Chondrocyte (in vitro differentiated cells): ENCODE results near the gene OR2L5. TPM values are rescaled to one million over a fixed set of nuclear protein-coding genes. Genes with fewer than 3 reads are reported as not detected.

Source experiments
- DNase-seq: peaks from one replicate; pipeline ENCODE4 v3.0.0; 2021; ENCODE audit warnings: mixed read lengths, low spot score
- H3K27ac Mint-ChIP-seq: one replicate; pipeline ENCODE4 v1.8.0; 2021; ENCODE audit warnings: mild to moderate bottlenecking, moderate library complexity, mixed read lengths; ENCODE audit not compliant: unreplicated experiment
- H3K27me3 Mint-ChIP-seq: 2 replicates; pipeline ENCODE4 v1.8.0; 2021; ENCODE audit warnings: low read depth, mixed read lengths
- H3K36me3 Mint-ChIP-seq: 2 replicates; pipeline ENCODE4 v1.8.0; 2021; ENCODE audit warnings: low read depth, mixed read lengths
- H3K4me1 Mint-ChIP-seq: 2 replicates; pipeline ENCODE4 v1.8.0; 2021; ENCODE audit warnings: low read depth, mild to moderate bottlenecking, mixed read lengths
- H3K4me3 Mint-ChIP-seq: one replicate; pipeline ENCODE4 v1.8.0; 2021; ENCODE audit warnings: mild to moderate bottlenecking, moderate library complexity, mixed read lengths; ENCODE audit not compliant: unreplicated experiment
- H3K9me3 Mint-ChIP-seq: 2 replicates; pipeline ENCODE4 v1.8.0; 2021; ENCODE audit warnings: low read depth, mixed read lengths
- total RNA-seq: library from RNA; stranded (reverse); gene quantifications from 3 replicates; pipeline ENCODE4 v1.2.1, GENCODE V29; 2021
- TF ChIP-seq, protein P1 (sequence below): fragments of 200-600 bp; sonication (generic); IDR thresholded peaks from 2 replicates; pipeline ENCODE4 v1.5.0; 2021; ENCODE audit warnings: antibody characterized with exemption, mild to moderate bottlenecking, moderate library complexity

Gene OR2L5
- total RNA-seq, 1 donor from 2014 or later = not detected

DNA sequence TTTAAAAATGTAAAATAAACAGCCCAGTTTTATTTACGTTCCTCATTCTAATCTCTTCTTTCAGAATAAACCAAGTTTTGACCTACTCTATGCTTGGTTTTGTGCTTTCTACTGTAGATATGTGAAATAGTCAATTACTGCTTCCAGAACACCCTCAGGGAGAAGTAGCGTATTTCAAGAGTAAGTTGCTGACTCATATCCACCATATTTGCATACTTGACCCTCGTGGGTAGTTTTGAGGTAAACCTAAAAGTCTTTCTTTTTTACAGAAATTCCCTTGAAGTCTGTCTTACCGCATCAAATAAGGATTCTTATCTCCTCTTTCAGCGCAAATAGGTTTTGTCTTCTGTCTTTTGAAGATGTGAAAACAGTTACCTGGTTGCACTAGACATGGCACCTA, 31.7 kb downstream of the OR2L5 start:
- no peaks in the 10 kb centered on the region for H3K27me3 Mint-ChIP-seq
- H3K9me3 Mint-ChIP-seq = peaks cover 42% of the 10 kb centered on the region
- TF ChIP-seq, protein P1, sequence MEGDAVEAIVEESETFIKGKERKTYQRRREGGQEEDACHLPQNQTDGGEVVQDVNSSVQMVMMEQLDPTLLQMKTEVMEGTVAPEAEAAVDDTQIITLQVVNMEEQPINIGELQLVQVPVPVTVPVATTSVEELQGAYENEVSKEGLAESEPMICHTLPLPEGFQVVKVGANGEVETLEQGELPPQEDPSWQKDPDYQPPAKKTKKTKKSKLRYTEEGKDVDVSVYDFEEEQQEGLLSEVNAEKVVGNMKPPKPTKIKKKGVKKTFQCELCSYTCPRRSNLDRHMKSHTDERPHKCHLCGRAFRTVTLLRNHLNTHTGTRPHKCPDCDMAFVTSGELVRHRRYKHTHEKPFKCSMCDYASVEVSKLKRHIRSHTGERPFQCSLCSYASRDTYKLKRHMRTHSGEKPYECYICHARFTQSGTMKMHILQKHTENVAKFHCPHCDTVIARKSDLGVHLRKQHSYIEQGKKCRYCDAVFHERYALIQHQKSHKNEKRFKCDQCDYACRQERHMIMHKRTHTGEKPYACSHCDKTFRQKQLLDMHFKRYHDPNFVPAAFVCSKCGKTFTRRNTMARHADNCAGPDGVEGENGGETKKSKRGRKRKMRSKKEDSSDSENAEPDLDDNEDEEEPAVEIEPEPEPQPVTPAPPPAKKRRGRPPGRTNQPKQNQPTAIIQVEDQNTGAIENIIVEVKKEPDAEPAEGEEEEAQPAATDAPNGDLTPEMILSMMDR = no peak
- no peak for DNase-seq
- no peak overlapping the region for H3K27ac Mint-ChIP-seq
- H3K4me1 Mint-ChIP-seq = no peaks in the 10 kb centered on the region
- H3K4me3 Mint-ChIP-seq = no peak overlapping the region
- H3K36me3 Mint-ChIP-seq = no peaks in the 10 kb centered on the region

DNA sequence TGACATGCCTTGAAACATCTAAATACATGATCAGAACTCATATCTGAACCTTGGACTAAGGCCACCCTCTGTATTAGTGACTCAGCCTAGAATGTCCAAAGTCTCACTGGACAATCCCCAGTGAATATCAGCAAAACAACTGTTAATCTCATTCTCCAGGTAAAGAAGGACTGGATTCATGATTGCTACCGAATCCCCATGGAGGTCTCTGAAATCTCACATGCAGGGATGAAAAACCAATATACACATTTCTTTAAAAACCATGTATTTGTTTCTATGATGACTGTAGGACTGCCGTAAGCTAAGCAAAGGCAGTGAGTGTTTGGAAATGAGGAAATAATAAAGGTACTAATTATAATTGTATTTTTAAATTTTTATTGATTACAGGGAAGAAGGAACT, 33.1 kb downstream of the OR2L5 start, which contains the start of gene OR2L3:
Gene OR2L3, plus strand, starts transcription at position 301 of the 400 bp plus-strand sequence. CDS start 13,846 bp downstream, outside the sequence.
- Mint-ChIP-seq H3K4me3 (no peak within 1 kb of the TSS), H3K27ac (no peak within 1 kb of the TSS), H3K27me3 (no peaks in the 10 kb centered on the region), H3K9me3 (peaks cover 39% of the 10 kb centered on the region), H3K36me3 (no peaks in the 10 kb centered on the region), H3K4me1 (no peaks in the 10 kb centered on the region)
- DNase-seq = no peak
- TF ChIP-seq, protein P1 = no peak

DNA sequence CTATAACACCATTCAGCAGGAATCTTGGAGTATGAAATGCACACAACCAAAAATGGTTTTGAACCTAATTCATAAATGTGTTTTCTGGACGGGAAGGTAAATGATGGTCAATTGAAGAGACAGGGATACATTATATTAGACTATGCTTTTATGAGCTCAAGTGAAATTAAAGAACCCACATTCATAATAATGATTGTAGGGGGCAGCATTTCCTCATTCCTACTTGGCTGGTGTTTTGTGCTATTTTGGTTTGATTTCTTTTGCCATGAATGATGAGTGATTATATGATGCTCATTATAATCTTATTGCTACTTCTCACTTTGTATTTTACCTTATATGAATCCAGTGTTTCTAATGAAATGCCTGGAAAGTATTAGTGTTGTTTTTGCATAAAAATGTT, 33.5 kb downstream of the OR2L5 start:
- H3K4me3 Mint-ChIP-seq = no peak overlapping the region
- no peaks in the 10 kb centered on the region for H3K36me3 Mint-ChIP-seq
- H3K27ac Mint-ChIP-seq = no peak overlapping the region
- no peak for DNase-seq
- no peaks in the 10 kb centered on the region for H3K4me1 Mint-ChIP-seq
- TF ChIP-seq, protein P1 = no peak
- no peaks in the 10 kb centered on the region for H3K27me3 Mint-ChIP-seq
- H3K9me3 Mint-ChIP-seq = peaks cover 39% of the 10 kb centered on the region

DNA sequence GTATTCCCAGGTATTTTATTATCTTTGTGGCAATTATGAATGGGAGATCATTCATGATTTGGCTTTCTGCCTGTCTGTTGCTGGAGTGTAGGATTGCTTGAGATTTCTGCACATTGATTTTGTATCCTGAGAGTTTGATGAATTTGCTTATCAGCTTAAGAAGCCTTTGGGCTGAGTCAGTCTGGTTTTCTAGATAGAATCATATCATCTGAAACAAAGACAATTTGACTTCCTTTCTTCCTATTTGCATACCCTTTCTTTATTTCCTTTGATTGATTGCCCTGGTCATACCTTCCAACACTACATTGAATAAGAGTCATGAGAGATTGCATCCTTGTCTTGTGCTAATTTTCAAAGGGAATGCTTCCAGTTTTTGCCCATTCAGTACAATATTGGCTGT, 41.2 kb downstream of the OR2L5 start:
- Mint-ChIP-seq H3K27me3 (no peaks in the 10 kb centered on the region), H3K27ac (no peak overlapping the region), H3K4me1 (no peaks in the 10 kb centered on the region), H3K4me3 (no peak overlapping the region), H3K36me3 (no peaks in the 10 kb centered on the region), H3K9me3 (peaks cover 54% of the 10 kb centered on the region)
- TF ChIP-seq, protein P1 = no peak
- DNase-seq = no peak

DNA sequence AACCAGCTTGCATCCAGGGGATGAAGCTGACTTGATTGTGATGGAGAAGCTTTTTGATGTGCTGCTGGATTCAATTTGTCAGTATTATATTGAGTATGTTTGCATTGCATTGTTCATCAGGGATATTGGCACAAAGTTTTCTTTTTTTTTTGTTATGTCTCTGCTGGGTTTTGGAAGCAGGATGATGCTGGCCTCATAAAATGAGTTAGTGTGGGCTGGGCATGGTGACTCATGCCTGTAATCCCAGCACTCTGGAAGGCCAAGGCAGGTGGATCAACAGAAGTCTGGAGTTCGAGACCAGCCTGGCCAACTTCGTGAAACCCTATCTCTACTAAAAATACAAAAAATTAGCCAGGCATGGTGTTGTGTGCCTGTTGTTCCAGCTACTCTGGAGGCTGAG, 41.8 kb downstream of the OR2L5 start:
- Mint-ChIP-seq H3K4me1 (no peaks in the 10 kb centered on the region), H3K27me3 (no peaks in the 10 kb centered on the region), H3K9me3 (peaks cover 53% of the 10 kb centered on the region), H3K36me3 (no peaks in the 10 kb centered on the region), H3K27ac (no peak overlapping the region), H3K4me3 (no peak overlapping the region)
- TF ChIP-seq, protein P1 = no peak
- no peak for DNase-seq
